Activated T-cell treated with anti-CD3 and anti-CD28 coated beads for 1 hour (primary cell): ENCODE measurements around the gene SPTB.
"Not testable (repeated sequence)": the region's sequence is repeated elsewhere in the genome, so short reads cannot be mapped to it uniquely, and the experiment has no call there.

Experiments
- DNase-seq: peaks from one replicate; pipeline ENCODE4 v3.0.0-alpha.2; 2020; ENCODE audit warnings: low read depth

SPTB gene

GRCh38 chr14:64818151-64818550, 61.6 kb downstream of the SPTB start:
- DNase-seq = no peak

GRCh38 chr14:64817631-64818030, 62.1 kb downstream of the SPTB start:
- no peak for DNase-seq

- DNase-seq = no peak
Observed at GRCh38 chr14:64816221-64816783, 63.4 kb downstream of the SPTB start.

- no peak for DNase-seq
Observed at GRCh38 chr14:64815257-64815656, 64.5 kb downstream of the SPTB start.

- no peak for DNase-seq
Observed at GRCh38 chr14:64812412-64812811, 67.3 kb downstream of the SPTB start.

- DNase-seq = no peak
Observed at GRCh38 chr14:64811676-64812075, 68.0 kb downstream of the SPTB start.

GRCh38 chr14:64808449-64808848, 71.3 kb downstream of the SPTB start:
- DNase-seq = no peak

GRCh38 chr14:64807551-64807950, 72.2 kb downstream of the SPTB start:
- DNase-seq = no peak

GRCh38 chr14:64806862-64807495, 72.7 kb downstream of the SPTB start:
- no peak for DNase-seq

GRCh38 chr14:64806202-64806861, 73.4 kb downstream of the SPTB start:
- no peak for DNase-seq

GRCh38 chr14:64805646-64806045, 74.1 kb downstream of the SPTB start:
- DNase-seq = not testable (repeated sequence)

- DNase-seq = no peak
Observed at GRCh38 chr14:64804754-64805260, 74.9 kb downstream of the SPTB start.

- DNase-seq = no peak
Observed at GRCh38 chr14:64801800-64802199, 77.9 kb downstream of the SPTB start.

- no peak for DNase-seq
Observed at GRCh38 chr14:64801046-64801445, 78.7 kb downstream of the SPTB start.

- DNase-seq = no peak
Observed at GRCh38 chr14:64800000-64800399, 79.7 kb downstream of the SPTB start.

GRCh38 chr14:64799555-64799954, 80.2 kb downstream of the SPTB start:
- no peak for DNase-seq

GRCh38 chr14:64796369-64796768, 83.3 kb downstream of the SPTB start:
- DNase-seq = no peak

- DNase-seq = no peak
Observed at GRCh38 chr14:64795921-64796320, 83.8 kb downstream of the SPTB start.

GRCh38 chr14:64795211-64795610, 84.5 kb downstream of the SPTB start:
- no peak for DNase-seq

- no peak for DNase-seq
Observed at GRCh38 chr14:64792871-64793560, 86.7 kb downstream of the SPTB start.

- DNase-seq = no peak
Observed at GRCh38 chr14:64792231-64792630, 87.5 kb downstream of the SPTB start.

- DNase-seq = no peak
Observed at GRCh38 chr14:64790478-64790877, 89.2 kb downstream of the SPTB start.

- no peak for DNase-seq
Observed at GRCh38 chr14:64789696-64790095, 90.0 kb downstream of the SPTB start.
